ENCODE results near the gene TMEM184B.

TMEM184B gene

DNA sequence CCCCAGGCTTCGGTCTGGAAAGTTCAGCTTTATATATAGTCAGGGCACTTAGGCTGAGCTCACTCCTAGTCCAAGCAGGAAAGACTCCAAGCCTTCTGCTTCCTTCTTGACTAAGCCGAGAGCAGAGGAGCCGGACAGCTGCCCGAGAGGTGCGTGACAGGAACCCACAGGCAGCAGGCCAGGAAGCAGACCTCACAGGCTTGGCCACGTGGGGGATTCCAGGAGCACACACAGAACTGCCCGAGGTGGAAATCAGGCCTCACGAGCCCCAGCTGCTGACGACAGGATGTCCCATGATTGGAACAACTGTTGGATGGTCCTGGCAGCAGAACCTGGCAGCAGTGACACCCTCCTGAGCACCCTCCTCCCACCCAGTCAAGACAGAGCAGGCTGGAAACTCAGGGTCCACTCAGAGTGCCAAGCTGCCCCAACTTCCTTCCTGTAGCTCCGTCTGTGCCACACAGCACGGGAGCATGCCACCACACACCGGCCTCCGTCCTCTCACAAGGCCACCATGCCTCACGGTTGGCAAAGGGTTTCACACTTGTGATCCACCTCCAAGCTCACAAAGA is 96.6 kb downstream of the TMEM184B start:
- DNase-seq, result peak; percentile 50

DNA sequence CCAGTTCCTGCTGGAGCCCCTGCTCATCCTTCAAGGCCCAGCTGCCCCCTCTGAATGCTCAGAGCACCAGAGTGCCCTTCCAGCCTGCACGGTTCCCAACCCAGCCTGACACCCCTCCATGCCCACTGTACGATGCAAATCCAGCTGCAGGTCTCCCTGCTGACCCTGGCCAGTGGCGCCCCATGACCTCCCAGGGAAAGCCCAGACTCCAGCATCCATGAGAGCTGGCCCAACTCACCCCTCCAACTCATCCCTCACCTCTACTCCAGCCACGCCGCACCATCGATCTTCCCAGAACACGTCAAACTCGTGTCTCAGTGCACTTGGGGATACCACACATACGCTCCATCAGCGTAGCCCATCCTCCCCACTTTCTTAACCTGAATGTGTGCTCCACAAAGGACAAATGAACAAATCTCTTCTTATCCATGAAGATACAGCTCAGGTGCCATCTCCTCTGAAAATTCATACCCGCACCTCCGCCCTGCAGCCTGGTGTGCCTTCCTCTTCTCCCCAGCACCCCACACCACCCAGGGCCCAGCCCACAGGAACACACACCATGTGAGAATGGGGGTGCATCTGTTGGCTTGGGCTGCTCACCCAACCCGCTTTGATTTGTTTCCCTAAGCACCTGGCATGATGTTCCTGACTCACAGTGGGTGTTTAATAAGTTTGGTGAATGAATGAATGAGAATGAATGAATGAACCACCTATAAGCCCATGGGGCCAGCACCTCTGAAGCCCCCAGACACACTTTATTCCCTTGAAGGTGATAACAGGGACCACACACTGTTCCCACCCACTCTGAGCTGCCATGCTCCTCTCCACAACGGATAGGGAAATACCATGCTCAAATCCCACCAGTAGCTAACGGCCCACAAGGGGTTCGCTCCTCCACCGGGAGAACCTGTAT is 97.3 kb downstream of the TMEM184B start:
- DNase-seq, result no peak

DNA sequence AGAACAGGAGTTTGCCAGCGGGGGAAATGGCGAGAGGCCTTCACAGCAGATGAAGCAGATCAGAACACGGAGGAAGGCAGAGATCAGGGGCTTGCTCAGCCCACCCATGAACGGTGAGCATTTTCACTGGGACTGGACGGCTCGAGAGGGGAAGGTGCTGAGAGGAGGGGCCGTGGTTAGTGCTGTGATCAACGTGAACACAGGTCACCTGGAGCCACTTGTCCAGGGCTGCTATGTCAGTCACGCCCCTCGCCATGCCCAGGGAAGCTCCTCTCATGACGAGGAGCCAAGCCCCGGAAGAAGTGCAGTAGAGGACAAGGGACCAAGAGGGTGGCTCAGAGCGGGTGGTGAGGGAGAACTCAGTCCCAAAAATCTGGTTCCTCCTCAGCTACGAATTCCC is 98.2 kb downstream of the TMEM184B start:
- DNase-seq, result no peak

DNA sequence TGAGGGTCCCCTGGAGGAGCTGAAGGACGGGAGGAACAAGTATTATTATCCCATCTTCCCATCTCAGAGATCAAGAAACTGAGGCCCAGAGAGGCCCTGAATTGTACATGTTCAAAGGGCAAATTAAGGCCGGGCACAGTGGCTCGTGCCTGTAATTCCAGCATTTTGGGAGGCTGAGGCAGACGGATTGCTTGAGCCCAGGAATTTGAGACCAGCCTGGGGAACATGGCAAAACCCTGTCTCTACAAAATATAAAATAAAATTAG is 99.2 kb downstream of the TMEM184B start:
- no peak for DNase-seq

DNA sequence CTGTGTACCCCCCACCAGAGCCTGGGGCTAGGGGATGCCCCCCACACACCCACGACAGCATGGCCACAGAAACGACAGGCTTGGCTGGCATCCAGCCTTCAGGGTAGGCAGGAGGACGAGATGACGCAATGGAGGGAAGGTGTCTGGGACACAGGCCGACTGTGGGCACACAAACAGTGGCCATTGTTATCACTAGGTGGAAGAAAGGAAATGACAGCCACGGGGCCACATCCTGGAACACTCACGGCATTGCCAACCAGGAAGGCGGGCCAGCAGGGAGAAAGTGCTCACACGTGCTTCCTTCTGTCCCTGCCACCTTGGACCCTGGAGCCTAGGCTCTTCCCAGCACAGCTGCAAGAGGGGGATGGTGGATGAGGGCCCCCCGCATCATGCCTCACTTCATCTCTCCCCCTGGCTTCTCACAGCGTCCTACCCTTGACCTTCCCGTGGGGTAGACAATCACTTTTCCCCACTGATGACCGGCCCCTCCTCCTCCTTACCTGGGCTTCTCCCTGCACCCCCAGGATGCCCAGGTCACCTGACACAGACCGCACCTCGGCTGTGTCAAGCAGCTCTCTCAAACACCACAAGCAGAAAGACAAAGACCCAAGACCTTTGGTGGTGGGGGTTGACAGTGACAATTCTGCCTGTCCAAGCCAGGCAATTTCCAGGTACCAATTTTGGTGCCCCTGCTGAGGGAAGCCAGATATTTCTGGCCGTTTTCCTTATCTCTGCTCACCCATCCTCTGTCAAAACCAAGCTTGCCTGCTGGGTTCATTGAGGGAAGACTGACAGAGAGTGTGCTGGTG is 99.8 kb downstream of the TMEM184B start:
- peak; percentile 31 for DNase-seq

DNA sequence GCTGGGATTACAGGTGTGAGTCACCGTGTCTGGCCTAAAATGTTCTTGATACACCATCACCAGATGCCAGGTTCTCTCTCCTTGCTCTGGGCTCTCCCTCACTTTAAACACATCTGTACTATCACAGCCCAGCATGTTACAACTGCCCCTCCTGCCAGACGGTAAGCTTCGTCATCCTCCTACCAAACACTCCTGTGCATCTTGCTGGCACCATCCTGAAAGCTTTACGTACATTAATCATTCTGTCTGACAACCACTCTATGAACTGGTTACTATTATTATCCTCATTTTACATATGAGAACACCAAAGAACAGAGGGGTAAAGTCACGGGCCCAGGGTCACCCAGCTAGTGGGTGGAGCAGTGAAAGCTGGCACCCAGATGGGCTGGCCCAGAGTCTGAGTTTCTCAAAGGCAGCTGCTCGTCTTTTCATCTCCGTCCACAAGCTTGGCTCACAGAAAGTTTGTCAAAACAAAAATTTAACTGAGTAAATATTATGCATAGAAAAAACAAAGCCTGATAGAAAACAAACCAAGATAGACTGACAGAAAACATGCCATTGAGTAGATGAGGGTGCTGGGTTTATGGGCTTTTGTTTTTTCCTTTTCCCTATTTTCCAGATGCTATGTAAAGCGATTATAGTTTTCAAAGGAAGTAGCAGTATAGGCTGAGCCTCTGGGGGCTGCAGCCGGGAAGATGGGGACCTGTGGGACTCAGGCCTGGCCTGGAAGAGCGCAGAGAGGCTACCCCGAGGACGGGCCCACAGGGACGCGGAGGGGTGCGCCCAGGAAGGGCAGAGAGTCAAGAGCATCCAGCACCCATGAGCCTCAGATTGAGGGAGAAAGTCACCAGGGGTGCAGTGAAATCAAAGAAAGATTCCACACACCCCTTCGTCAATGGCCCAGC is 100.6 kb downstream of the TMEM184B start:
- no peak for DNase-seq

DNA sequence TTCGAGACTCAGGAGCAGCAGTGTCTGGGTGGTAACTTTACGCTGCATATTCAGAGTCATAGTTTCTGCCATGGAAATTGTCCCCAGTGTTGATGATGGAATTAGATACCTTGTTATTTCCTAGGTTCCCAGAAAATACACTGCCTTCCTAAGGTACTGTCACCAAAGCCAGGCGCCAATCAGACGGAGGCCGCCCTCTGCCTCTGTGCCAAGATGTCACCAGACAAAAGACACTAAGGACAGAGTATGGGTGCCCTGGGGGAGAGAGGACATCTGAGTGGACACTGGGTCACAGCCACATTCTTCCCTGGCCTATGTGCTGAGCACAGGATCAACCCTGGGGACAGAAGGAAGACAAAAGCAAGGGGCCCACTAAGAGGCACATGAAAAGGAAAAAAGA is 102.3 kb downstream of the TMEM184B start:
- no peak for DNase-seq
